ENCODE measurements around the gene CRYBG1.

The CRYBG1 gene

GRCh38 chr6:106529438-106529837 lies 168.9 kb downstream of the CRYBG1 start:
- H3K27ac ChIP-seq (ENCODE audit: insufficient read depth, low read depth, low read length, poor library complexity, severe bottlenecking), result no peak overlapping the region
- 94 to 96% methylated on average over 3 of the region's 3 CpGs for WGBS, 2 experiments
- no peaks in the 10 kb centered on the region for H3K36me3 ChIP-seq (ENCODE audit: control insufficient read depth, insufficient read depth, low read length)
- H3K4me1 ChIP-seq (ENCODE audit: control insufficient read depth, insufficient read depth, low read length), result no peaks in the 10 kb centered on the region
- no peak overlapping the region for H3K4me3 ChIP-seq (ENCODE audit: insufficient read depth, low read depth, low read length)
- H3K27me3 ChIP-seq (ENCODE audit: control insufficient read depth, insufficient read depth, low read length, poor library complexity, severe bottlenecking), result no peaks in the 10 kb centered on the region
- no peaks in the 10 kb centered on the region for H3K9me3 ChIP-seq (ENCODE audit: control insufficient read depth, low read length)

GRCh38 chr6:106530026-106530425 lies 169.5 kb downstream of the CRYBG1 start:
- no peaks in the 10 kb centered on the region for H3K9me3 ChIP-seq (ENCODE audit: control insufficient read depth, low read length)
- H3K36me3 ChIP-seq (ENCODE audit: control insufficient read depth, insufficient read depth, low read length), result no peaks in the 10 kb centered on the region
- no peaks in the 10 kb centered on the region for H3K27me3 ChIP-seq (ENCODE audit: control insufficient read depth, insufficient read depth, low read length, poor library complexity, severe bottlenecking)
- H3K4me3 ChIP-seq (ENCODE audit: insufficient read depth, low read depth, low read length), result no peak overlapping the region
- H3K4me1 ChIP-seq (ENCODE audit: control insufficient read depth, insufficient read depth, low read length), result no peaks in the 10 kb centered on the region
- WGBS, 2 experiments, result 92 to 100% methylated on average over 1 of the region's 1 CpG
- H3K27ac ChIP-seq (ENCODE audit: insufficient read depth, low read depth, low read length, poor library complexity, severe bottlenecking), result no peak overlapping the region

- H3K27me3 ChIP-seq (ENCODE audit: control insufficient read depth, insufficient read depth, low read length, poor library complexity, severe bottlenecking), result no peaks in the 10 kb centered on the region
- 95 to 100% methylated on average over 1 of the region's 1 CpG for WGBS, 2 experiments
- H3K9me3 ChIP-seq (ENCODE audit: control insufficient read depth, low read length), result no peaks in the 10 kb centered on the region
- no peaks in the 10 kb centered on the region for H3K36me3 ChIP-seq (ENCODE audit: control insufficient read depth, insufficient read depth, low read length)
- no peak overlapping the region for H3K4me3 ChIP-seq (ENCODE audit: insufficient read depth, low read depth, low read length)
- no peak overlapping the region for H3K27ac ChIP-seq (ENCODE audit: insufficient read depth, low read depth, low read length, poor library complexity, severe bottlenecking)
- H3K4me1 ChIP-seq (ENCODE audit: control insufficient read depth, insufficient read depth, low read length), result no peaks in the 10 kb centered on the region
Observed at GRCh38 chr6:106530502-106530901, 170.0 kb downstream of the CRYBG1 start.

DNA sequence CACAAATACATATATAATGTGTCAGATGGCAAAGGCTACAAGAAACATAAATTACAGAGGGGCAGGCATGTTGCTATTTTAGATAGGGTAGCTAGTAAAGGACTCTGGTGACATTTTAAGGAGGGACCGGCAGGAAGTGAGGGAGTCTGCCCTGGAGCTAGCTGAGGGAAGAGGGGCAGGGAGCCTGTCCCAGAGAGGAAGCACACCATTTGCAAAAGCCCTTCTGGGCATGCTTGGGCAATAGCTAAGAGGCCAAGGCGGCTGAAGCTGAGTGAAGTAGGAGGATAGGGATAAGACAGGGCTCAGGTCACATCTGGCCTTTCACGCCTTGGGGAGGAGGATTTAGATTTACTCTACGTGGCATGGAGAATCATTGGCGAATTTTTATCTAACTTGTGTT lies 172.5 kb downstream of the CRYBG1 start:
- Histone ChIP-seq H3K4me1 (ENCODE audit: control insufficient read depth, insufficient read depth, low read length) (no peaks in the 10 kb centered on the region), H3K27ac (ENCODE audit: insufficient read depth, low read depth, low read length, poor library complexity, severe bottlenecking) (no peak overlapping the region), H3K36me3 (ENCODE audit: control insufficient read depth, insufficient read depth, low read length) (no peaks in the 10 kb centered on the region), H3K9me3 (ENCODE audit: control insufficient read depth, low read length) (no peaks in the 10 kb centered on the region), H3K27me3 (ENCODE audit: control insufficient read depth, insufficient read depth, low read length, poor library complexity, severe bottlenecking) (no peaks in the 10 kb centered on the region), H3K4me3 (ENCODE audit: insufficient read depth, low read depth, low read length) (no peak overlapping the region)
- 46 to 48% methylated on average over 4 of the region's 5 CpGs for WGBS, 2 experiments

- H3K36me3 ChIP-seq (ENCODE audit: control insufficient read depth, insufficient read depth, low read length), result no peaks in the 10 kb centered on the region
- 41 to 58% methylated on average over 1 of the region's 1 CpG for WGBS, 2 experiments
- H3K9me3 ChIP-seq (ENCODE audit: control insufficient read depth, low read length), result no peaks in the 10 kb centered on the region
- H3K4me1 ChIP-seq (ENCODE audit: control insufficient read depth, insufficient read depth, low read length), result no peaks in the 10 kb centered on the region
- H3K27ac ChIP-seq (ENCODE audit: insufficient read depth, low read depth, low read length, poor library complexity, severe bottlenecking), result no peak overlapping the region
- no peaks in the 10 kb centered on the region for H3K27me3 ChIP-seq (ENCODE audit: control insufficient read depth, insufficient read depth, low read length, poor library complexity, severe bottlenecking)
- no peak overlapping the region for H3K4me3 ChIP-seq (ENCODE audit: insufficient read depth, low read depth, low read length)
Observed at GRCh38 chr6:106534004-106534403, 173.5 kb downstream of the CRYBG1 start.

DNA sequence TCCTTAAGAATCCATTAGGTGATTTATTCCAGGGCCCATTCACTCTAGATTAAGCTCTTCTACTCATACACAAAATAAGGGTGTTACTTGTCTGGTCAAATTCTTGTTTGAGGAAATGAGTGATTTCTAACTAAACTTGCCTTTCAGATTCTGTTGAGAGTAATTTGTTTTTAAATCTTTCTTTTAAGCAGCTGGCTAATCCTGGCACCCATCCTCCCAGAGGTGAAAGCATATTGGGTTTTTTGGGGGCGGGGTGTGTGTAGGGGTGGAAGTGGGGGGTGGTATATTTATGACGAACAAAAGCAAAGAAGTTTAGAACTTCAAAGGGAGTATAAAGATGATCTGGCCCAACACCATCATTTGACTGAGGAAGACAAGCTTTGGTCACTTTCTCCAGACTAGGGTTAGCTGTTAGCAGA lies 174.1 kb downstream of the CRYBG1 start:
- Histone ChIP-seq H3K4me1 (ENCODE audit: control insufficient read depth, insufficient read depth, low read length) (no peaks in the 10 kb centered on the region), H3K4me3 (ENCODE audit: insufficient read depth, low read depth, low read length) (no peak overlapping the region), H3K9me3 (ENCODE audit: control insufficient read depth, low read length) (no peaks in the 10 kb centered on the region), H3K27ac (ENCODE audit: insufficient read depth, low read depth, low read length, poor library complexity, severe bottlenecking) (no peak overlapping the region), H3K36me3 (ENCODE audit: control insufficient read depth, insufficient read depth, low read length) (no peaks in the 10 kb centered on the region), H3K27me3 (ENCODE audit: control insufficient read depth, insufficient read depth, low read length, poor library complexity, severe bottlenecking) (no peaks in the 10 kb centered on the region)
- WGBS, 2 experiments, result 71% methylated on average over 2 of the region's 2 CpGs

- Histone ChIP-seq H3K36me3 (ENCODE audit: control insufficient read depth, insufficient read depth, low read length) (no peaks in the 10 kb centered on the region), H3K27me3 (ENCODE audit: control insufficient read depth, insufficient read depth, low read length, poor library complexity, severe bottlenecking) (no peaks in the 10 kb centered on the region), H3K4me1 (ENCODE audit: control insufficient read depth, insufficient read depth, low read length) (peaks cover 3% of the 10 kb centered on the region), H3K27ac (ENCODE audit: insufficient read depth, low read depth, low read length, poor library complexity, severe bottlenecking) (no peak overlapping the region), H3K4me3 (ENCODE audit: insufficient read depth, low read depth, low read length) (no peak overlapping the region), H3K9me3 (ENCODE audit: control insufficient read depth, low read length) (no peaks in the 10 kb centered on the region)
- 81 to 100% methylated on average over 2 of the region's 2 CpGs for WGBS, 2 experiments
Observed at GRCh38 chr6:106535012-106535411, 174.5 kb downstream of the CRYBG1 start.

DNA sequence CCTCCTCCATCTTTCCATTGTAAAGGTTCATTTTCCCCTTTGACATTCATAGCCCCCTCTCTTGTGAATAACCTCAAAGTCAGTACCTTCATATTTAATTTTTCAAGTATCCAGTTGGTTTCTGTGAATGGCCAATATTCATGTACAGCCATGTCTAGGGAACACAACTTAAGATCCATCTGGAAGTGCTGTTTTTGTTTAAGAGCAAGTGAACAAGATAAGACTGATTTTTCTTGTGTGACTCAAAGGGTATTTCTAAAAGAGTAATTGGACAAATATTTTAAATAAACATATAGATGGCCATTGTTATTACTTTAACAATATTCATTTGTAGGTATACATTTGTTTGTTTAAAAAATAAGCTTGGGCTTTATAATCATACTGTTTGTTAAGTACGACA lies 175.8 kb downstream of the CRYBG1 start:
- H3K4me3 ChIP-seq (ENCODE audit: insufficient read depth, low read depth, low read length), result no peak overlapping the region
- WGBS, 2 experiments, result 100% methylated on average over 1 of the region's 1 CpG; no CpG with 5 or more reads in 1 of the 2 experiments
- H3K27me3 ChIP-seq (ENCODE audit: control insufficient read depth, insufficient read depth, low read length, poor library complexity, severe bottlenecking), result no peaks in the 10 kb centered on the region
- peaks cover 8% of the 10 kb centered on the region for H3K4me1 ChIP-seq (ENCODE audit: control insufficient read depth, insufficient read depth, low read length)
- H3K9me3 ChIP-seq (ENCODE audit: control insufficient read depth, low read length), result no peaks in the 10 kb centered on the region
- H3K27ac ChIP-seq (ENCODE audit: insufficient read depth, low read depth, low read length, poor library complexity, severe bottlenecking), result no peak overlapping the region
- no peaks in the 10 kb centered on the region for H3K36me3 ChIP-seq (ENCODE audit: control insufficient read depth, insufficient read depth, low read length)

- Histone ChIP-seq H3K4me3 (ENCODE audit: insufficient read depth, low read depth, low read length) (no peak overlapping the region), H3K4me1 (ENCODE audit: control insufficient read depth, insufficient read depth, low read length) (peaks cover 8% of the 10 kb centered on the region), H3K27ac (ENCODE audit: insufficient read depth, low read depth, low read length, poor library complexity, severe bottlenecking) (no peak overlapping the region), H3K27me3 (ENCODE audit: control insufficient read depth, insufficient read depth, low read length, poor library complexity, severe bottlenecking) (no peaks in the 10 kb centered on the region), H3K36me3 (ENCODE audit: control insufficient read depth, insufficient read depth, low read length) (no peaks in the 10 kb centered on the region), H3K9me3 (ENCODE audit: control insufficient read depth, low read length) (no peaks in the 10 kb centered on the region)
- 92 to 93% methylated on average over 2 of the region's 2 CpGs for WGBS, 2 experiments
Observed at GRCh38 chr6:106536851-106537250, 176.3 kb downstream of the CRYBG1 start.

- Histone ChIP-seq H3K9me3 (ENCODE audit: control insufficient read depth, low read length) (no peaks in the 10 kb centered on the region), H3K4me1 (ENCODE audit: control insufficient read depth, insufficient read depth, low read length) (peaks cover 8% of the 10 kb centered on the region), H3K27me3 (ENCODE audit: control insufficient read depth, insufficient read depth, low read length, poor library complexity, severe bottlenecking) (no peaks in the 10 kb centered on the region), H3K27ac (ENCODE audit: insufficient read depth, low read depth, low read length, poor library complexity, severe bottlenecking) (no peak overlapping the region), H3K4me3 (ENCODE audit: insufficient read depth, low read depth, low read length) (no peak overlapping the region), H3K36me3 (ENCODE audit: control insufficient read depth, insufficient read depth, low read length) (no peaks in the 10 kb centered on the region)
- 83 to 85% methylated on average over 8 of the region's 8 CpGs for WGBS, 2 experiments
Observed at GRCh38 chr6:106537662-106538061, 177.1 kb downstream of the CRYBG1 start.

GRCh38 chr6:106538145-106538544 lies 177.6 kb downstream of the CRYBG1 start:
- H3K27ac ChIP-seq (ENCODE audit: insufficient read depth, low read depth, low read length, poor library complexity, severe bottlenecking), result no peak overlapping the region
- no peaks in the 10 kb centered on the region for H3K9me3 ChIP-seq (ENCODE audit: control insufficient read depth, low read length)
- H3K27me3 ChIP-seq (ENCODE audit: control insufficient read depth, insufficient read depth, low read length, poor library complexity, severe bottlenecking), result no peaks in the 10 kb centered on the region
- H3K4me3 ChIP-seq (ENCODE audit: insufficient read depth, low read depth, low read length), result no peak overlapping the region
- H3K4me1 ChIP-seq (ENCODE audit: control insufficient read depth, insufficient read depth, low read length), result peaks cover 8% of the 10 kb centered on the region
- H3K36me3 ChIP-seq (ENCODE audit: control insufficient read depth, insufficient read depth, low read length), result no peaks in the 10 kb centered on the region
- 100% methylated on average over 1 of the region's 1 CpG for WGBS, 2 experiments
